ENCODE data around the gene PEA15.

PEA15 gene

DNA sequence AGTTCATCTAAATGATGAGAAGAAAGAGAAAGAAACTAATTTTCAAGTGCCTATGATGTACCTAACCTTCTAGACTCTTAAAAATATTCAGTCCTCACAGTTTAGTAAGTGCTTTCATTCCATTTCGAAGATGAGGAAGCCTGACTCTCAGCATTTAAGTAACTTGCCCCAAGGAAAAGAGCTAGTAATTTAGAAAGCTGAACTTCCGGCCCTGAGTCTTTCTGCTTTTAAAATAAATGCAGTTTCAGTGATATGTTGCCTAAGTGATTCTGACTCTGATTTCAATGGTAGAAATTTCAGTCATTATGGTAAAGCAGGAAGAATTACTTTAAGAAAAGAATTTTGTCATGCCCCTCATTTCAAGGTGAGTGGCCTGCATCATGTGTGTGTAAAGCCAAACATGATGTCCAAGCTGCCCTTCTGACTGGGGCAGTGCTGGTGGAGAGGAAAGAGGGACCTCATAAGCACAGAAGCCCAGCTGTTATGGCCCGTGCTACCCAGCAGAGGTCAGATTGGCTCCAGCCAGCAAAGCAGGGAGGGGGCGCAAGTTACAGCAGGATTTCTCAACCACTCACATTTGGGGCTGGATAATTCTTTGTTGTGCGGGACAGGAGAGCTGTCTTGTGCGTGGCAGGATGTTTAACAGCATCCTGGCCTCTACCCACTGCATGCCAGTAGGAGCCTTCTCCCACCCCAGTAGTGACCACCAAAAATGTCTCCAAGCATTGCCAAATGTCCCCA is 43.0 kb upstream of the PEA15 start:
- TF ChIP-seq, protein P1, sequence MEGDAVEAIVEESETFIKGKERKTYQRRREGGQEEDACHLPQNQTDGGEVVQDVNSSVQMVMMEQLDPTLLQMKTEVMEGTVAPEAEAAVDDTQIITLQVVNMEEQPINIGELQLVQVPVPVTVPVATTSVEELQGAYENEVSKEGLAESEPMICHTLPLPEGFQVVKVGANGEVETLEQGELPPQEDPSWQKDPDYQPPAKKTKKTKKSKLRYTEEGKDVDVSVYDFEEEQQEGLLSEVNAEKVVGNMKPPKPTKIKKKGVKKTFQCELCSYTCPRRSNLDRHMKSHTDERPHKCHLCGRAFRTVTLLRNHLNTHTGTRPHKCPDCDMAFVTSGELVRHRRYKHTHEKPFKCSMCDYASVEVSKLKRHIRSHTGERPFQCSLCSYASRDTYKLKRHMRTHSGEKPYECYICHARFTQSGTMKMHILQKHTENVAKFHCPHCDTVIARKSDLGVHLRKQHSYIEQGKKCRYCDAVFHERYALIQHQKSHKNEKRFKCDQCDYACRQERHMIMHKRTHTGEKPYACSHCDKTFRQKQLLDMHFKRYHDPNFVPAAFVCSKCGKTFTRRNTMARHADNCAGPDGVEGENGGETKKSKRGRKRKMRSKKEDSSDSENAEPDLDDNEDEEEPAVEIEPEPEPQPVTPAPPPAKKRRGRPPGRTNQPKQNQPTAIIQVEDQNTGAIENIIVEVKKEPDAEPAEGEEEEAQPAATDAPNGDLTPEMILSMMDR (IDR thresholded peaks at IDR 0.05; ENCODE audit: control insufficient read depth, extremely low read depth, insufficient read depth) = no peak; the same call in 1 of the 2 replicates
- H3K4me3 ChIP-seq (ENCODE audit: low read depth, low read length) = no peak overlapping the region
- DNase-seq (ENCODE audit: low read depth) = no peak

DNA sequence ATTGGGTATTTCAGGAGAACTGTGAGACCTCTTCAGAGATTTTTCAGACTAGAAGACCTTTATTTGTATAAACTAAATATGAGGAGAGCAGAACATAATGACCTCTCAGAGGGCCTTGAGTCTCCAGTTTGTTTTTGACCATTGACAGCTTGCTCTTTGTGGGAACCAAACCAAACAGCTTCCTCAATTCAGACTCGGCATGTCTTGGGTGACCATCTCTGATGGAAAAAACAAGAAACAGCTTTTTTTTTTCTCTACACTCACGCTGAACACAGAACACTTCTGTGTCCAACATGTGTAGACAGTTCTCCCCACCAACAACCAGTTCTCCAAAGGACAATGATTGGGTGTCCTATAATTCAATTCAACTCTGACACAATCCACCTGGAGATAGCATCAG is 42.3 kb upstream of the PEA15 start:
- TF ChIP-seq, protein P1 (IDR thresholded peaks at IDR 0.05; ENCODE audit: control insufficient read depth, extremely low read depth, insufficient read depth) = no peak
- DNase-seq (ENCODE audit: low read depth) = no peak
- H3K4me3 ChIP-seq (ENCODE audit: low read depth, low read length) = no peak overlapping the region

DNA sequence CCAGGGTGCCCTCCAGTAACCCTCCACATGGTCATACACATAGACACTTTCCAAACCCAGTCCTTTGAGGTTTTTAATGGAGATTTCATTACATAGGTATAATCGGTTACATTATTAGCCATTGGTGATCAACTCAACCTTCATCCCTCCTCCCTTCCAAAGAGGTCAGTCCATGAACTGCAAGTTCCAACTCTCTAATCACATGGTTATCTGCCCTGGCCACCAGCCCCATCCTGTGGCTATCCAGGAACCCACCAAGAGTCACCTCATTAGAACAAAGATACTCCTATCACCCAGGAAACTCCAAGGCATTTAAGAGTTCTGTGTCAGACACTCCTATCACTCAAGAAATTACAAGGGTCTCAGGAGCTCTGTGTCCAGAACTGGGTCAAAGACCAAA is 41.6 kb upstream of the PEA15 start:
- TF ChIP-seq, protein P1 (IDR thresholded peaks at IDR 0.05; ENCODE audit: control insufficient read depth, extremely low read depth, insufficient read depth) = 0 out of 2 replicates have a peak, but pooled peaks have one; percentile 2
- H3K4me3 ChIP-seq (ENCODE audit: low read depth, low read length) = no peak overlapping the region
- no peak for DNase-seq (ENCODE audit: low read depth)

DNA sequence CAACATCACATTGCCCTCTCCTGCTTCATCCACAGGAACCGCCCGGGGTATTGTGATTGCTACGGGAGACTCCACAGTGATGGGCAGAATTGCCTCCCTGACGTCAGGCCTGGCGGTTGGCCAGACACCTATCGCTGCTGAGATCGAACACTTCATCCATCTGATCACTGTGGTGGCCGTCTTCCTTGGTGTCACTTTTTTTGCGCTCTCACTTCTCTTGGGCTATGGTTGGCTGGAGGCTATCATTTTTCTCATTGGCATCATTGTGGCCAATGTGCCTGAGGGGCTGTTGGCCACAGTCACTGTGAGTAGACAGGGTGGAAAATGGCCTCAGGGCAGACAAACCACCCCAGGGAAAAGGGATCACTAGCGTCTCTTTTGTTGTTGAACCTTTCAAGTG is 41.1 kb upstream of the PEA15 start:
- TF ChIP-seq, protein P1 (IDR thresholded peaks at IDR 0.05; ENCODE audit: control insufficient read depth, extremely low read depth, insufficient read depth) = no peak
- no peak overlapping the region for H3K4me3 ChIP-seq (ENCODE audit: low read depth, low read length)
- DNase-seq (ENCODE audit: low read depth) = no peak

DNA sequence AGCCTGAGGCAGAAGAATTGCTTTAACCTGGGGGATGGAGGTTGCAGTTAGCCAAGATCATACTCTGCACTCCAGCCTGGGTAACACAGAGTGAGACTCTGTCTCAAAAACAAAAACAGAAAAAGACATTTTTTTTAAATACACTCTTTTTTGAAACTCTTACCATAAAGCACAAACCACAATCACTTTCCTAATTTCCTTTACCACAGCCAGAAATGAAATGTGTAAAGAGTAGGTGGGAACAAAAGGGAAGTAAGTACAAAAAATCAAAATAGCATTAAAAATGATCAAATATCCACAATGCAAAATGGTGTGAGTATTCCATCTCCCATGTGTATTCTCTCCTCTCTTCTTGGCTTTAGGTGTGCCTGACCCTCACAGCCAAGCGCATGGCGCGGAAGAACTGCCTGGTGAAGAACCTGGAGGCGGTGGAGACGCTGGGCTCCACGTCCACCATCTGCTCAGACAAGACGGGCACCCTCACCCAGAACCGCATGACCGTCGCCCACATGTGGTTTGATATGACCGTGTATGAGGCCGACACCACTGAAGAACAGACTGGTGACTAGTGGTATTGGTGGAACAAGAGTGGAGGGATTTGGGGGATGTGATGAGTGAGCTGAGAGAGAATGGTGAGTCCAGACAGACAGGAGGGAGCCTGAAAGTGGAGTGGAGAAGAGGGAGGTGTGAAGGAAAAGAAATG is 38.9 kb upstream of the PEA15 start:
- no peak overlapping the region for H3K4me3 ChIP-seq (ENCODE audit: low read depth, low read length)
- TF ChIP-seq, protein P1 (IDR thresholded peaks at IDR 0.05; ENCODE audit: control insufficient read depth, extremely low read depth, insufficient read depth) = no peak
- DNase-seq (ENCODE audit: low read depth) = no peak

DNA sequence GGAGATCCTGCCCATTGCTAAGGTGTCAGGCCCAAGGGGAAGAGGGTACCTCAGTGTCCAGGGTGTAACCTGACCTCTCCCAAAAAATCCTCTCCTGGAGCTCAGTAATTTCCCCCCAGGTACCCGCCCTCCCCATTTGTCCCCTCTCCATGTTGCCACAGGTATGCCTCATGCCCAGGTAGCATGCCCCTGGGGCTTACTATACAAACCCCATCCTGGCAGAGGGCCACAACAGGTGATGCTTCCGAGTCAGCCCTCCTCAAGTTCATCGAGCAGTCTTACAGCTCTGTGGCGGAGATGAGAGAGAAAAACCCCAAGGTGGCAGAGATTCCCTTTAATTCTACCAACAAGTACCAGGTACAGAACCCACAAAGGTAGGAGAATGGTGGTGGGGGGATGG is 38.1 kb upstream of the PEA15 start:
- DNase-seq (ENCODE audit: low read depth) = no peak
- TF ChIP-seq, protein P1 (IDR thresholded peaks at IDR 0.05; ENCODE audit: control insufficient read depth, extremely low read depth, insufficient read depth) = no peak
- H3K4me3 ChIP-seq (ENCODE audit: low read depth, low read length) = no peak overlapping the region
